PFSK-1 (cell line): ENCODE data around the gene FARSB.

Experiments used
- POLR2AphosphoS5 ChIP-seq: IDR thresholded peaks from 2 replicates; pipeline ENCODE4 v1.6.1; 2012; ENCODE audit warnings: low read depth, mild to moderate bottlenecking, control low read depth, low read length, moderate library complexity
- REST ChIP-seq, 2 experiments: IDR thresholded peaks; 2 replicates each; pipeline versions ENCODE4 v1.6.1 to v1.8.0; 2011 to 2012; ENCODE audit warnings: low read depth in 2 of 2, low read length in 2 of 2, control low read depth in 1 of 2, inconsistent platforms in 1 of 2, mild to moderate bottlenecking in 1 of 2, moderate library complexity in 1 of 2; ENCODE audit not compliant: insufficient read depth in 1 of 2

- no peak for TF ChIP-seq POLR2AphosphoS5
- no peak for TF ChIP-seq REST (IDR thresholded peaks at IDR 0.05; ENCODE audit: insufficient read depth in 1 of 2, low read depth in 2 of 2, low read length in 2 of 2)
Observed at GRCh38 chr2:222693837-222694236, 37.9 kb upstream of the FARSB start.
